Measurements from ENCODE around the gene GBP5.
"Not testable (repeated sequence)": the region's sequence is repeated elsewhere in the genome, so short reads cannot be mapped to it uniquely, and the experiment has no call there.

The GBP5 gene

GRCh38 chr1:89306273-89306672 is 33.6 kb upstream of the GBP5 start:
- TF ChIP-seq CTCF (IDR thresholded peaks at IDR 0.05; ENCODE audit: borderline replicate concordance, insufficient read depth, low read depth, low read length) = no peak

GRCh38 chr1:89305493-89305892 is 32.8 kb upstream of the GBP5 start:
- no peak overlapping the region for H3K4me3 ChIP-seq (ENCODE audit: low read depth, low read length)
- TF ChIP-seq CTCF (IDR thresholded peaks at IDR 0.05; ENCODE audit: borderline replicate concordance, insufficient read depth, low read depth, low read length) = no peak

More at GRCh38 chr1:89306273-89306672, 33.6 kb upstream of the GBP5 start:
- no peak overlapping the region for H3K4me3 ChIP-seq (ENCODE audit: low read depth, low read length)

GRCh38 chr1:89304572-89305230 is 32.0 kb upstream of the GBP5 start:
- no peak for TF ChIP-seq CTCF (IDR thresholded peaks at IDR 0.05; ENCODE audit: borderline replicate concordance, insufficient read depth, low read depth, low read length)
- no peak overlapping the region for H3K4me3 ChIP-seq (ENCODE audit: low read depth, low read length)

GRCh38 chr1:89302697-89303332 is 30.2 kb upstream of the GBP5 start:
- H3K4me3 ChIP-seq (ENCODE audit: low read depth, low read length) = no peak overlapping the region
- TF ChIP-seq CTCF (IDR thresholded peaks at IDR 0.05; ENCODE audit: borderline replicate concordance, insufficient read depth, low read depth, low read length) = no peak

GRCh38 chr1:89299739-89300463 is 27.2 kb upstream of the GBP5 start:
- H3K4me3 ChIP-seq (ENCODE audit: low read depth, low read length) = not testable (repeated sequence)

- H3K4me3 ChIP-seq (ENCODE audit: low read depth, low read length) = no peak overlapping the region
- no peak for TF ChIP-seq CTCF (IDR thresholded peaks at IDR 0.05; ENCODE audit: borderline replicate concordance, insufficient read depth, low read depth, low read length)
Measured at GRCh38 chr1:89298461-89298860, 25.8 kb upstream of the GBP5 start.

- TF ChIP-seq CTCF (IDR thresholded peaks at IDR 0.05; ENCODE audit: borderline replicate concordance, insufficient read depth, low read depth, low read length) = no peak
Measured at GRCh38 chr1:89295187-89295586, 22.5 kb upstream of the GBP5 start.

More at GRCh38 chr1:89295187-89295586, 22.5 kb upstream of the GBP5 start:
- H3K4me3 ChIP-seq (ENCODE audit: low read depth, low read length) = no peak overlapping the region

Measured in GM12875 (cell line).